IPS DF 19.7 (cell line): Measurements from ENCODE around the gene SH2D4B.
"Not testable (repeated sequence)": the region's sequence is repeated elsewhere in the genome, so short reads cannot be mapped to it uniquely, and the experiment has no call there.

Experiments
- DNase-seq: peaks from one replicate; pipeline ENCODE4 v3.0.0-alpha.2; 2013; ENCODE audit warnings: low read depth, low spot score

Gene SH2D4B

DNA sequence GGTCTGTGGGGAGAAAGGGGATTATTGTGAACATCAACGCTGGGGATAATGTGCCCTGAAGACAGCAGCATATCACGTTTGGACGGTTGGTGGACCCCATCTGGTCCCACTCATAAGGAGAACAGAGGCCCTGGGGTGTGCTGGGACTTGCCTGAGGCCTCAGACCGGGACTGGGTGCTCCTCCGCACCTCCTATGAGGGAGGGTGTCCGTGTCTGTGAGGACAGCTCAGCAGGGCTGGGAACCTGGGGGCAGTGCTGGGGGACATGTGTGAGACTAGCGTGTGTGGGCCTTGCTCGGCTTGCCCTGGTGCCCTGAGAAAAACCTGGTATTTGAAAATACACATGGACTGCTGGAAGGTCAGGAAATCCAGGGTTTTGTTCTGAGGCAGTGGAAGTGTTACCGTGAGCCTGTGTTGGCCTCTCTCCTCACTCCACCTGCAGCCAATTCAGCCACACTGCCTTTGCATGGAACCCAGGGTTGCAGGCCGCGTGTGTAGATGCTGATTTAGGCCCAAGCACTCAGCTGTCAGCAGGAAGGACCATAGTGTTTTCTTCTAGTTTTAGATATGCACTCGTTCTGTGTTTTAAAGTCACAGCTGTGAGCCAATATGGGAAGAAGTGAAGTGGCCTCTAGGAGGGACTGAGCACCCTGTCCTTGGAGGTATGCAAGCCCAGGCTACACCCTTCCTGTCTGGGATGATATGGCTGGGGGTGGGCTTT is 13.4 kb upstream of the SH2D4B start:
- no peak for DNase-seq

DNA sequence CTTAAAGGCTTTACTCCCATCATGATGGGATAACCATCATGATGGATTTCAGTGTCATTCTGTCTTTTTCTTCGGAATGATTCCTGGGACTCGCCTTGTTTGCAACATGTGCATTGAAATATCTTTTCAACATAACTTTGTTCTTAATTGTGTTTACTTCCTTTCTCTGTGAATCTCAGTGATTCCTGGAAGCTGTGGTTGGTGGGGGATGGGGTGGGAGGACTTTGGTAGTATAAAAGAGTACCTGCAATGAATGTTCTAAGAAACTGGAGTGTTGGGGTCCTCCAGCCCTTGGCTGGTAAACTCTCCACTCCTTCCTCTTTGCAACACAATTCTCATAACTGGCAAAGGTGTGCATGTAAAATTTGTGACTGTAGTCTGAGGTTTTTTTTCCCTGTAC is 11.5 kb upstream of the SH2D4B start:
- DNase-seq: no peak

DNA sequence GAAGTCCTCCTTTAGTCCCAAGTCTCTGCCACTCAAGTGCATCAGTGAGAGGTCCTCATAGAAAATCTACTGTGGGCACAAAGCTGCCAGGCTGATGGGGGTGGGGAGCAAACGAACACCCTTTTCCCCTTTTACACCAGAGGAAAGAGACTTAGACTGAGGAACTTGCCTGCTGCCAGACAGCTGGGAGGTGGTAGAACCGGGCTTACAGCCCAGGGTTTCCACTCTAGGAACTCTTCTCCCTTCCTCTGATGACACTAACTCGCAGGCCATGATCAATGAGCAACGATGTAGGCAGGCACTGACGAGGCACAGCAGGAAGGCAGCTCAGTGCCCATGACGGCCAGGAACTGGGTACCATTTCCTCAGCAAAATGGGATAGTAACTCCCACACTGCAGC is 11.0 kb upstream of the SH2D4B start:
- DNase-seq: no peak

GRCh38 chr10:80528185-80528700 is 9.5 kb upstream of the SH2D4B start:
- DNase-seq: no peak

DNA sequence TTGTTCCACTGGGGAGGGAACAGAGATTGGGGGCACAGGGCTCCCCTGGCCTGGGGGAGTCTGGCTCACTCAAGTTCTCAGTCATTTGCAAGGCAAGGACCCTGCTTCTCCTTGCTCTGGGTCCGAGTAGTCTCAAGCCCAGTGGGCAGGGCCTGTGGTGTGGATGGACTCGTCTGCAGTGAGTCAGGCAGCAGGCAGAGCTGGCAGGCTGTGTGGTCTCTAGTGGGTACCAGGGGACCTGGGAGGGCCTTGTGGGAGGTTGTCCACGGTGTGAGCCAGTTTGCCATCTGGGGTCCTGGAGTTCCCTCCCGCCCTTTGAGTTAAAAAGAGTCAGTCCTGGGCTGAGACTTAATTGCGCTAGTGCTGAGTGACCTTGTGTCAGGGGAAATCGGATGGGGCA is 8.8 kb upstream of the SH2D4B start:
- DNase-seq: no peak

- DNase-seq: no peak
Observed at GRCh38 chr10:80529604-80530003, 8.1 kb upstream of the SH2D4B start.

DNA sequence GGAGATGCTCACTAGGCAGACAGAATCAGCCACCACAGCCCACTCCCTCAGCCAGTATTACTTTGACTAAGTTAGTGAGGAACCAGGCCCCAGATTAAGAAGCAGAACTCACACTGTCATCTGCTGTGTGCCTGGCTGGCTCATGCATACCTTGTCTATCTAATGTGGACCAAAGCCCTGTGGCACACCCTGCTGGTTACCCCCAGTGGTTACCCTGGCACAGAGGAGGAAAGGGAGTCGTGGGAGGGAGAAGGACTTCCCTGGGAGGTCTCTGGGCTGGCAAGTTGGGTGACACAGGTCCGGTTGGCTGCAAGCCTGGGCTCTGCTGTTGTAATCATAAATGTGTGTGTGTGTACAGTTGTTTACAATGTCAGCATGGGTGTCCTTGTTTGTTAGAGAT is 7.5 kb upstream of the SH2D4B start:
- no peak for DNase-seq

DNA sequence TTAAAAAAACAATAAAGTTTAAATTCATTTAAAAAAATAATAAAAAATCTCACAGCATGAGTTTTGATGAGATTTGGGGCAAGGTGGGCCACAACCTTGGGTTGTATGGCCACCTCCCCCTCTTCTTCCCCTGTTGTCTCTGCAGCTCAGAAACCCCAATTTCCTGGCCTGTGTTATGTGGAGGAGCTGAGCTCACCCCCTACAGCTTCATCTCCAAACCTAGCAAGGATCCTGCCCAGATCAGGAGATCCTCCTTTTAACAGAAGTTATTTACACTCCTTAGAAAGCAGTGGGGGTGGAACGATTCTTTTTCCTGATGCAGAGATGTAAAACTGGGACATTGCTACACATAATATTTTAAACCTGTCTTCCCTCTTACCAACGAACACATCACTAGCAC is 6.9 kb upstream of the SH2D4B start:
- no peak for DNase-seq

- DNase-seq: no peak
Observed at GRCh38 chr10:80532571-80532970, 5.1 kb upstream of the SH2D4B start.

DNA sequence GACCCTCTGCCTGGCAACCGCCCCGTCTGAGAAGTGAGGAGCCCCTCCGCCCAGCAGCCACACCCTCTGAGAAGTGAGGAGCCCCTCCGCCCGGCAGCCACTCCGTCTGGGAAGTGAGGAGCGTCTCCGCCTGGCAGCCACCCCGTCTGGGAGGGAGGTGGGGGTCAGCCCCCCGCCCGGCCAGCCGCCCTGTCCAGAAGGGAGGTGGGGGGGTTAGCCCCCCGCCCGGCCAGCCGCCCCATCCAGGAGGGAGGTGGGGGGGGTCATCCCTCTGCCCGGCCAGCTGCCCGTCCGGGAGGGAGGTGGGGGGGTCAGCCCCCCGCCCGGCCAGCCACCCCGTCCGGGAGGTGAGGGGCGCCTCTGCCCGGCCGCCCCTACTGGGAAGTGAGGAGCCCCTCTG is 3.6 kb upstream of the SH2D4B start:
- not testable (repeated sequence) for DNase-seq

DNA sequence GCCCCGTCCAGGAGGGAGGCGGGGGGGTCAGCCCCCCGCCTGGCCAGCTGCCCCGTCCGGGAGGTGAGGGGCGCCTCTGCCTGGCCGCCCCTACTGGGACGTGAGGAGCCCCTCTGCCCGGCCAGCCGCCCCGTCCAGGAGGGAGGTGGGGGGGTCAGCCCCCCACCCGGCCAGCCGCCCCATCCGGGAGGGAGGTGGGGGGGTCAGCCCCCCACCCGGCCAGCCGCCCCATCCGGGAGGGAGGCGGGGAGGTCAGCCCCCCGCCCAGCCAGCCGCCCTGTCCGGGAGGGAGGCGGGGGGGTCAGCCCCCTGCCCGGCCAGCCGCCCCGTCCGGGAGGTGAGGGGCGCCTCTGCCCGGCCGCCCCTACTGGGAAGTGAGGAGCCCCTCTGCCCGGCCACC is 3.1 kb upstream of the SH2D4B start:
- DNase-seq: not testable (repeated sequence)

DNA sequence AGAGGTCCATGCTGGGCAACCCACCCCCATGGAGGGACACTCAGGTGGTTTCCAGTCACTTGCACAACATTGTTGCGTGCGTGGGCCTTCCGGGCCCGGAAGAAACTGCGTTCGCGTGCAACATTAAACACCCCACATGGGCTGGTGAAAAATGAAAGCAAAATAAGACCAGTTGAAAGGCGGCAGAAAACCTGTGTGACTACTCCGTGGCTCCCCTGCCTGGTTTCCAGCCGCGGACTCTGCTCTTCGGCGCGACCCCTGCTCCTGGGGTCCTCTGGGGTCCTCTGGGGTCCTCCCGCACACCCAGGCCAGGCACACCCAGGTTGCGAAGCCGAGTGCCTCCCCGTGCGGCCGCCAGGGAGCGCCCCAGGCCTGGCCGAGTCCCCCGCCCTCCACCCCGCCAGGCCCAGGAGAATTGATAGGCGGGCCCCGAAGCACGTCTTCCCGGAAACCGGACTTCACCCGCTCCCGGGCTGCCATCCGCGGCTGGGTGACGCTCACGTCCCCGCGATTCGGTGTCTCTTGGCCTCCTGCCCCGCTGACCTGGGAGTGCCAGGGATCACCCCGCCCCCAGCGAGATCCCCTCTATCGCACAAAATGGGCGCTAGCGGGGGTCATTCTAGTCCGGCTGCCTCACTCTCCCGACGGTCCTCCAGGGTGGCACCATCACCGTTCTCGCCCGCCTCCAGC is 1.9 kb upstream of the SH2D4B start:
- DNase-seq: no peak

GRCh38 chr10:80536361-80536835 is 1.3 kb upstream of the SH2D4B start:
- DNase-seq: no peak

- no peak for DNase-seq
Observed at GRCh38 chr10:80537086-80537735, 491 bp upstream of the SH2D4B start.

GRCh38 chr10:80538481-80539185 is 931 bp downstream of the SH2D4B start:
- no peak for DNase-seq

GRCh38 chr10:80539421-80540031 is 1.8 kb downstream of the SH2D4B start:
- no peak for DNase-seq

GRCh38 chr10:80540136-80540535 is 2.4 kb downstream of the SH2D4B start:
- no peak for DNase-seq

DNA sequence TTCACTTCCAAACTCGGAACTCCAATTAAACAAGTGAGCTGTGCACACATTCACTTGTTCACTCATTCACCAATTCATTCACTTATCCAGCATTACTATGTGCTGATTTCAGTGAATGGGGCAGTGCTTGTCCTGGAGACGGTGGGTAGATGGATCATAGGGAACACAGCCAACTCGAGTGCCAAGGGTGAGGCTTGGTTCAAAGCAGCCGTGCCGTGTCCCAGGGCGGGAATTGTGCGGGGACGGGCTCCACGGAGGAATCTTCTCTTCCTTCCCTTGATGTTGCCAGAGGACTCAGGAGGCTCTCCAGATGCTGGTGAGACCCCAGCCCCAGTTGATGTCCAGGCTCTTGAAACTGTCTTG is 2.9 kb downstream of the SH2D4B start:
- DNase-seq: no peak

DNA sequence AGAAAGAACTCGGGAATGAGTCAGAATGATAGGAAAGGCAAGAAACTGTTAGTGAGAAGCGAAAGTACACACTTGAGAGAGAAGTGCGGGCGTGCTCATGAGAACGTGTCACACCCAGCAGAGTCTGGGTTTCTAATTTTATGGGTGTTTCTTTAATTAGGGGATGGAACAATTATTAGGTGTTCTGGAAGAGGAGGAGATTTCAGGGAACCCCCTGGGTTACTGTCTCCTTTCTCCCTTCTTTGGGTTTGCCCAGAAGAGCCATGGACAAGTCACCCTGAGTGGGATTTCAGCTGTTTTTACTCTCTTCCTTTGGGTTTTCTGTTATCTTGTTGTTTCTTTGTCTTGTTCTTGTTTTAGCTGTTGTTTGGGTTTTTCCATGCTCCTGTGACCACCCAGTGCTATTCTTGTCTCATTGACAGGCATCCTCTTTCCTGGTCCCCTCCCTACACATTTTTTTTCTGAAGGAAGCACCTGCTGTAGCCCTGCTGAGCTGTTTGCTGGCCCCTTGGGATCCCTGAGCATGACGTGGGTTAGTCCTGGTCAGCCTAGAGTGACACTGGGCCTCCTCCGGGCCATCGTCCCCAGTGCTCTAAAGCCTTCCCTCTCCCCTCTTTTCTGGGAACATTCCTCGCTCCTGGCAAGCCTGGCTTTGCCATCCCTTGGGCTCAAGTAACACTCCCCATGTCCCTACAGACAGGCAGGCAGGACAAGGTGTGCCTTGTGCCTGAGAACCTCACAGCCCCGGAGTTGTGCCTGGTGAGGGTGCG is 3.5 kb downstream of the SH2D4B start:
- no peak for DNase-seq

DNA sequence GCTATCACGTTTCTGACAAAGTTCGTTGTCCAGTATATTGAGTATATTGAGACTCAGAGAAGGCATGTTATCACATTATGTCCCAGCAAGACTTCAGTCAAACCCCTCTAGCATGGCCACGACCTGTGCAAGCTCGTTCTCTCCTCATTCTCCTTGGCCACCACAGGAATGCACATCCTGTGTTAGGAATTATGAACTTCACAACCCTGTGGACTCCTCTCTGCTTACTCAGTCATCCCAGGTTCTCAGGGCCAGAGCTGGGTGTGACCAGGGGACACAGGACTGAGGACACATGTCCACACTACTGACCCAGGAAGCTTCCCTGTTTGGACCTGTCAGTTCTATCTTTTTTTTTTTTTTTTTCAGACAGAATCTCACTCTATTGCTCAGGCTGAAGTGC is 4.4 kb downstream of the SH2D4B start:
- DNase-seq: no peak
